MM.1S (cell line): ENCODE data around the gene VPS72.

Source experiments
- DNase-seq: peaks from one replicate; pipeline ENCODE4 v3.0.0-alpha.2; 2015
- H2AFZ ChIP-seq: fragments of 300-600 bp; sonication (generic); 2 replicates; pipeline ENCODE4 v1.6.0; 2016; ENCODE audit warnings: antibody characterized with exemption, low read length
- H3F3A ChIP-seq: fragments of 300-600 bp; sonication (generic); 2 replicates; pipeline ENCODE4 v1.6.1; 2016; ENCODE audit warnings: mild to moderate bottlenecking, antibody characterized with exemption, low read length, moderate library complexity, mixed read lengths; ENCODE audit not compliant: insufficient read depth
- H3K27ac ChIP-seq: fragments of 300-600 bp; sonication (generic); 2 replicates; pipeline ENCODE4 v1.5.1; 2016; ENCODE audit warnings: mild to moderate bottlenecking, low read length
- H3K27me3 ChIP-seq: fragments of 300-600 bp; sonication (generic); replicated peaks from 2 replicates; pipeline ENCODE4 v1.6.0; 2016; ENCODE audit warnings: low read length; ENCODE audit not compliant: insufficient read depth
- H3K36me3 ChIP-seq: fragments of 300-600 bp; sonication (generic); replicated peaks from 2 replicates; pipeline ENCODE4 v1.6.1; 2016; ENCODE audit warnings: mild to moderate bottlenecking, low read length, mixed read lengths; ENCODE audit not compliant: insufficient read depth
- H3K4me1 ChIP-seq: fragments of 300-600 bp; sonication (generic); 2 replicates; pipeline ENCODE4 v1.6.1; 2016; ENCODE audit warnings: low read length, mixed read lengths
- H3K4me2 ChIP-seq: fragments of 300-600 bp; sonication (generic); 2 replicates; pipeline ENCODE4 v1.6.0; 2016; ENCODE audit warnings: low read depth, low read length
- H3K4me3 ChIP-seq: fragments of 300-600 bp; sonication (generic); 2 replicates; pipeline ENCODE4 v1.5.1; 2016; ENCODE audit warnings: low read length, mixed read lengths
- H3K79me2 ChIP-seq: fragments of 300-600 bp; sonication (generic); 2 replicates; pipeline ENCODE4 v1.6.1; 2016; ENCODE audit warnings: mixed run types, low read length, mixed read lengths
- H3K9ac ChIP-seq: fragments of 300-600 bp; sonication (generic); 2 replicates; pipeline ENCODE4 v1.6.1; 2016; ENCODE audit warnings: low read length, mixed read lengths
- H3K9me2 ChIP-seq: fragments of 300-600 bp; sonication (generic); replicated peaks from 2 replicates; pipeline ENCODE4 v1.6.1; 2016; ENCODE audit warnings: mild to moderate bottlenecking, low read length, mixed read lengths; ENCODE audit not compliant: insufficient read depth
- H3K9me3 ChIP-seq: fragments of 300-600 bp; sonication (generic); replicated peaks from 2 replicates; pipeline ENCODE4 v1.6.1; 2016; ENCODE audit warnings: mild to moderate bottlenecking, low read length, mixed read lengths; ENCODE audit not compliant: insufficient read depth
- H4K20me1 ChIP-seq: fragments of 300-600 bp; sonication (generic); 2 replicates; pipeline ENCODE4 v1.6.1; 2016; ENCODE audit warnings: mild to moderate bottlenecking, low read length, moderate library complexity, mixed read lengths; ENCODE audit not compliant: insufficient read depth
- CTCF ChIP-seq: fragments of 300-600 bp; sonication (generic); IDR thresholded peaks from 2 replicates; pipeline ENCODE4 v1.5.1; 2016; ENCODE audit warnings: antibody characterized with exemption, low read length, mixed read lengths
- EZH2 ChIP-seq: fragments of 300-600 bp; sonication (generic); optimal IDR thresholded peaks from 2 replicates; pipeline ENCODE3; 2017; ENCODE audit warnings: low read depth, mild to moderate bottlenecking, antibody characterized with exemption, low read length, mixed read lengths
- EZH2phosphoT487 ChIP-seq: fragments of 300-600 bp; sonication (generic); IDR thresholded peaks from 2 replicates; pipeline ENCODE4 v1.6.1; 2018; ENCODE audit warnings: antibody characterized with exemption, low read length

VPS72 gene

GRCh38 chr1:151189637-151190445 is at the start of gene VPS72:
Gene VPS72 (minus strand): TSS chr1:151190197. CDS start chr1:151190121, 76 bp downstream.
- Histone ChIP-seq H3K9ac (peak within 1 kb of the TSS; percentile 74), H4K20me1 (no peaks in the 10 kb centered on the region), H3K27ac (peak within 1 kb of the TSS; percentile 52; the same call in 1 of the 2 replicates), H3K4me3 (peak within 1 kb of the TSS; percentile 77), H3K27me3 (peaks cover 28% of the 10 kb centered on the region), H3K36me3 (peaks cover 3% of the 10 kb centered on the region; the same call in 1 of the 2 replicates), H3K4me1 (0 out of 2 replicates have a peak, but pooled peaks cover 4% of the 10 kb centered on the region), H3F3A (0 out of 2 replicates have a peak, but pooled peaks cover 8% of the 10 kb centered on the region), H3K9me2 (no peaks in the 10 kb centered on the region), H3K4me2 (peak within 1 kb of the TSS; percentile 92), H3K79me2 (peaks cover 27% of the 10 kb centered on the region), H2AFZ (peak within 1 kb of the TSS; percentile 71), H3K9me3 (no peaks in the 10 kb centered on the region)
- peak; percentile 97 for DNase-seq
- no peak for TF ChIP-seq EZH2phosphoT487

GRCh38 chr1:151238467-151238739 is 48.4 kb upstream of the VPS72 start:
- H3K4me2 ChIP-seq = no peak overlapping the region
- H4K20me1 ChIP-seq = no peaks in the 10 kb centered on the region
- H3K4me3 ChIP-seq = no peak overlapping the region
- H3K9ac ChIP-seq = no peak overlapping the region
- H3K9me3 ChIP-seq = no peaks in the 10 kb centered on the region
- no peaks in the 10 kb centered on the region for H3F3A ChIP-seq
- no peak overlapping the region for H2AFZ ChIP-seq
- H3K27ac ChIP-seq = no peak overlapping the region
- H3K79me2 ChIP-seq = no peaks in the 10 kb centered on the region; the same call in 1 of the 2 replicates
- H3K9me2 ChIP-seq = no peaks in the 10 kb centered on the region
- H3K36me3 ChIP-seq = peaks cover 28% of the 10 kb centered on the region; the same call in 1 of the 2 replicates
- H3K27me3 ChIP-seq = no peaks in the 10 kb centered on the region
- no peak for DNase-seq
- H3K4me1 ChIP-seq = peaks cover 5% of the 10 kb centered on the region
- TF ChIP-seq EZH2 (no peak), CTCF (no peak), EZH2phosphoT487 (no peak)

- H3K9me2 ChIP-seq = no peaks in the 10 kb centered on the region
- no peak overlapping the region for H2AFZ ChIP-seq
- H3K27ac ChIP-seq = no peak overlapping the region; the same call in 1 of the 2 replicates
- no peak for TF ChIP-seq EZH2
- no peak overlapping the region for H3K4me2 ChIP-seq
- H3K4me3 ChIP-seq = no peak overlapping the region
- H4K20me1 ChIP-seq = no peaks in the 10 kb centered on the region
- no peaks in the 10 kb centered on the region for H3K27me3 ChIP-seq
- peaks cover 24% of the 10 kb centered on the region; the same call in 1 of the 2 replicates for H3K36me3 ChIP-seq
- no peak for DNase-seq
- no peak overlapping the region for H3K9ac ChIP-seq
- H3K79me2 ChIP-seq = no peaks in the 10 kb centered on the region; the same call in 1 of the 2 replicates
- H3K9me3 ChIP-seq = no peaks in the 10 kb centered on the region
- H3K4me1 ChIP-seq = peaks cover 5% of the 10 kb centered on the region
- H3F3A ChIP-seq = no peaks in the 10 kb centered on the region
Observed at GRCh38 chr1:151237678-151238466, 47.9 kb upstream of the VPS72 start.

- H3K4me1 ChIP-seq = peaks cover 5% of the 10 kb centered on the region
- DNase-seq = no peak
- no peak for TF ChIP-seq EZH2
- peaks cover 21% of the 10 kb centered on the region for H3K36me3 ChIP-seq
- H3K9me3 ChIP-seq = no peaks in the 10 kb centered on the region
- H3F3A ChIP-seq = no peaks in the 10 kb centered on the region
- no peak overlapping the region for H3K27ac ChIP-seq
- H3K4me3 ChIP-seq = no peak overlapping the region
- no peaks in the 10 kb centered on the region for H3K27me3 ChIP-seq
- H3K4me2 ChIP-seq = no peak overlapping the region
- H3K9ac ChIP-seq = no peak overlapping the region
- no peaks in the 10 kb centered on the region for H3K9me2 ChIP-seq
- peaks cover 3% of the 10 kb centered on the region; the same call in 1 of the 2 replicates for H3K79me2 ChIP-seq
- no peak overlapping the region for H2AFZ ChIP-seq
- no peaks in the 10 kb centered on the region for H4K20me1 ChIP-seq
Observed at GRCh38 chr1:151235235-151235634, 45.2 kb upstream of the VPS72 start.
